HCT116 (cell line): ENCODE results near the gene FNBP1.

Source experiments
- CTCF ChIP-seq, 3 experiments: fragments of 200-600 bp in 1 of 3; sonication (generic) in 1 of 3; IDR thresholded peaks in 2 of 3; conservative IDR thresholded peaks in 1 of 3; 2 replicates each; pipeline ENCODE4 v1.5.1; 2012 to 2017; ENCODE audit warnings: low read depth in 2 of 3, low read length in 2 of 3, antibody characterized with exemption in 1 of 3, borderline replicate concordance in 1 of 3, control low read depth in 1 of 3, mild to moderate bottlenecking in 1 of 3, mixed read lengths in 1 of 3, mixed run types in 1 of 3, moderate library complexity in 1 of 3; ENCODE audit not compliant: insufficient read depth in 1 of 3
- JUND ChIP-seq: IDR thresholded peaks from 2 replicates; pipeline ENCODE4 v1.6.1; 2012

GRCh38 chr9:129865668-129866320 lies 177.2 kb downstream of the FNBP1 start:
- TF ChIP-seq CTCF (IDR thresholded peaks at IDR 0.05 in 2 of 3, conservative IDR thresholded peaks at IDR 0.05 in 1 of 3; ENCODE audit: borderline replicate concordance in 1 of 3, insufficient read depth in 1 of 3, low read depth in 2 of 3, low read length in 2 of 3): no peak
- TF ChIP-seq JUND: no peak
